Panc1 (cell line): ENCODE results near the gene SLC29A2. TPM values are rescaled to one million over a fixed set of nuclear protein-coding genes. Genes with fewer than 3 reads are reported as not detected.

ENCODE experiments used
- ATAC-seq: fragments of 200-7000 bp; cut with Tn5 transposase; 2 replicates; pipeline ENCODE4 v1.9.1; 2020; ENCODE audit warnings: mild to moderate bottlenecking, moderate library complexity
- BruUV-seq: library from RNA; stranded (reverse); fragments of 400-500 nt; replicated peaks from 2 replicates; lab custom pipeline; 2021; lab: Mats Ljungman, UMichigan
- CTCF ChIA-PET: fragments of 300-600 bp; sonication (Branson Sonifier 250); formaldehyde crosslinking; loops from one replicate; lab custom pipeline; 2022; ENCODE audit warnings: antibody characterized with exemption; lab: Charles Lee
- POLR2A ChIA-PET: fragments of 300-600 bp; sonication (Branson Sonifier 250); formaldehyde crosslinking; loops from one replicate; lab custom pipeline; 2022; ENCODE audit warnings: antibody characterized with exemption; lab: Charles Lee
- DNase-seq: peaks from one replicate; pipeline ENCODE4 v3.0.0-alpha.2; 2010; ENCODE audit warnings: low read depth, low spot score
- H3K27ac ChIP-seq: 2 replicates; pipeline ENCODE4 v1.5.1; 2011; ENCODE audit warnings: mild to moderate bottlenecking, low read length, inconsistent platforms
- H3K27me3 ChIP-seq: fragments of 200-500 bp; sonication (Bioruptor generic); 2 replicates; pipeline ENCODE4 v1.6.0; 2014; ENCODE audit warnings: low read length, inconsistent platforms; ENCODE audit not compliant: control insufficient read depth, insufficient read depth
- H3K36me3 ChIP-seq: fragments of 200-500 bp; sonication (Bioruptor generic); 2 replicates; pipeline ENCODE4 v1.5.1; 2014; ENCODE audit warnings: inconsistent platforms, mild to moderate bottlenecking, low read length, moderate library complexity; ENCODE audit not compliant: control insufficient read depth, insufficient read depth
- H3K4me1 ChIP-seq: 2 replicates; pipeline ENCODE4 v1.5.1; 2011; ENCODE audit warnings: inconsistent platforms, mild to moderate bottlenecking, low read length, moderate library complexity; ENCODE audit not compliant: control insufficient read depth, insufficient read depth
- H3K4me3 ChIP-seq, 2 experiments: 2 replicates each; pipeline ENCODE4 v1.5.1; 2011 to 2012; ENCODE audit warnings: low read depth in 2 of 2, low read length in 2 of 2, mild to moderate bottlenecking in 2 of 2, inconsistent platforms in 1 of 2, moderate library complexity in 1 of 2
- H3K9me3 ChIP-seq: fragments of 200-500 bp; sonication (Bioruptor generic); 2 replicates; pipeline ENCODE4 v1.5.1; 2014; ENCODE audit warnings: low read depth, mild to moderate bottlenecking, inconsistent platforms, low read length, moderate library complexity; ENCODE audit not compliant: control insufficient read depth, insufficient read depth
- POLR2AphosphoS5 ChIP-seq: IDR thresholded peaks from 2 replicates; pipeline ENCODE4 v1.6.1; 2012; ENCODE audit warnings: mild to moderate bottlenecking, low read depth, low read length, moderate library complexity
- SIN3A ChIP-seq: IDR thresholded peaks from 2 replicates; pipeline ENCODE4 v1.6.1; 2012; ENCODE audit warnings: low read depth, mild to moderate bottlenecking, low read length, moderate library complexity, borderline replicate concordance; ENCODE audit not compliant: insufficient read depth
- TCF7L2 ChIP-seq: IDR thresholded peaks from 2 replicates; pipeline ENCODE4 v1.6.1; 2011; ENCODE audit warnings: mild to moderate bottlenecking, low read depth, low read length, inconsistent platforms
- in situ Hi-C: cut with HindIII; loops from 2 replicates; pipeline ENCODE4 v1.10.0; 2016; ENCODE audit warnings: low sequenced_read_pairs, low pct_unique_long_range_greater_than_20kb
- intact Hi-C: fragments of 100-400 bp; cut with micrococcal nuclease; formaldehyde crosslinking; loops from one replicate; pipeline ENCODE4 v1.10.0; 2022; ENCODE audit not compliant: unreplicated experiment
- total RNA-seq: library from RNA; stranded (reverse); gene quantifications from one replicate; pipeline ENCODE4 v1.2.1, GENCODE V29; 2021; ENCODE audit not compliant: unreplicated experiment
- TF ChIP-seq, protein P1 (sequence below): fragments of 450-650 bp; IDR thresholded peaks from 2 replicates; pipeline ENCODE4 v1.5.1; 2017; ENCODE audit warnings: mild to moderate bottlenecking
- TF ChIP-seq, protein P2 (sequence below), 2 experiments: IDR thresholded peaks; 2 replicates each; pipeline ENCODE4 v1.6.1; 2011 to 2012; ENCODE audit warnings: low read depth in 2 of 2, control low read depth in 1 of 2, low read length in 1 of 2, mild to moderate bottlenecking in 1 of 2, moderate library complexity in 1 of 2; ENCODE audit not compliant: insufficient read depth in 1 of 2

The SLC29A2 gene
- total RNA-seq, 1 experiment from 2014 or later, result 28.3 TPM

DNA sequence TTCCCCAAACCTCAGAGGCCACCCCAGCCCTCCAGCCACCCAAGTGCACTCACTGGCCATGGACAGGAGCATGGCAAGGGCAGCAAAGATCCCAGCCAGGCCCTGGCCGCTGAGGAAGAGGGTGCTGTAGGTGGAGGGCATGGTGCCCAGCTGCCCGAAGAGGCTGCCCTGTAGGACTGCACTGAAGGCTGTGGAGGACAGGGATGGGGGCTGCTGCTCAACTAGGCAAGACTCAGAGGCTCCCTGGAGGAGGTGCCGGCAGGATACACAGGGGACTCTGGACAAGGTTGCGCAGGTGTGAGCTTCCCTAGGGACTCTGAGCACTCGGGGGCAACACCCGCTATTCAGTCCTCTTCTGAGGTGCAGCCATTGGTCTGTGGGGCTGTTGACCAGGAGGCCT is 3.1 kb downstream of the SLC29A2 start:
- DNase-seq (no peak), ATAC-seq (no peak)
- Histone ChIP-seq H3K36me3 (no peaks in the 10 kb centered on the region), H3K27ac (no peak overlapping the region), H3K4me1 (peaks cover 19% of the 10 kb centered on the region), H3K27me3 (no peaks in the 10 kb centered on the region), H3K9me3 (no peaks in the 10 kb centered on the region), H3K4me3 (no peak overlapping the region)
- CTCF ChIA-PET, result no interaction called here
- BruUV-seq, result no TSS peak
- in situ Hi-C loops (no loop called here), intact Hi-C loops (no loop called here)
- TF ChIP-seq SIN3A (no peak), TCF7L2 (no peak), POLR2AphosphoS5 (no peak)
- TF ChIP-seq, protein P1, sequence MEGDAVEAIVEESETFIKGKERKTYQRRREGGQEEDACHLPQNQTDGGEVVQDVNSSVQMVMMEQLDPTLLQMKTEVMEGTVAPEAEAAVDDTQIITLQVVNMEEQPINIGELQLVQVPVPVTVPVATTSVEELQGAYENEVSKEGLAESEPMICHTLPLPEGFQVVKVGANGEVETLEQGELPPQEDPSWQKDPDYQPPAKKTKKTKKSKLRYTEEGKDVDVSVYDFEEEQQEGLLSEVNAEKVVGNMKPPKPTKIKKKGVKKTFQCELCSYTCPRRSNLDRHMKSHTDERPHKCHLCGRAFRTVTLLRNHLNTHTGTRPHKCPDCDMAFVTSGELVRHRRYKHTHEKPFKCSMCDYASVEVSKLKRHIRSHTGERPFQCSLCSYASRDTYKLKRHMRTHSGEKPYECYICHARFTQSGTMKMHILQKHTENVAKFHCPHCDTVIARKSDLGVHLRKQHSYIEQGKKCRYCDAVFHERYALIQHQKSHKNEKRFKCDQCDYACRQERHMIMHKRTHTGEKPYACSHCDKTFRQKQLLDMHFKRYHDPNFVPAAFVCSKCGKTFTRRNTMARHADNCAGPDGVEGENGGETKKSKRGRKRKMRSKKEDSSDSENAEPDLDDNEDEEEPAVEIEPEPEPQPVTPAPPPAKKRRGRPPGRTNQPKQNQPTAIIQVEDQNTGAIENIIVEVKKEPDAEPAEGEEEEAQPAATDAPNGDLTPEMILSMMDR, result no peak
- TF ChIP-seq, protein P2, sequence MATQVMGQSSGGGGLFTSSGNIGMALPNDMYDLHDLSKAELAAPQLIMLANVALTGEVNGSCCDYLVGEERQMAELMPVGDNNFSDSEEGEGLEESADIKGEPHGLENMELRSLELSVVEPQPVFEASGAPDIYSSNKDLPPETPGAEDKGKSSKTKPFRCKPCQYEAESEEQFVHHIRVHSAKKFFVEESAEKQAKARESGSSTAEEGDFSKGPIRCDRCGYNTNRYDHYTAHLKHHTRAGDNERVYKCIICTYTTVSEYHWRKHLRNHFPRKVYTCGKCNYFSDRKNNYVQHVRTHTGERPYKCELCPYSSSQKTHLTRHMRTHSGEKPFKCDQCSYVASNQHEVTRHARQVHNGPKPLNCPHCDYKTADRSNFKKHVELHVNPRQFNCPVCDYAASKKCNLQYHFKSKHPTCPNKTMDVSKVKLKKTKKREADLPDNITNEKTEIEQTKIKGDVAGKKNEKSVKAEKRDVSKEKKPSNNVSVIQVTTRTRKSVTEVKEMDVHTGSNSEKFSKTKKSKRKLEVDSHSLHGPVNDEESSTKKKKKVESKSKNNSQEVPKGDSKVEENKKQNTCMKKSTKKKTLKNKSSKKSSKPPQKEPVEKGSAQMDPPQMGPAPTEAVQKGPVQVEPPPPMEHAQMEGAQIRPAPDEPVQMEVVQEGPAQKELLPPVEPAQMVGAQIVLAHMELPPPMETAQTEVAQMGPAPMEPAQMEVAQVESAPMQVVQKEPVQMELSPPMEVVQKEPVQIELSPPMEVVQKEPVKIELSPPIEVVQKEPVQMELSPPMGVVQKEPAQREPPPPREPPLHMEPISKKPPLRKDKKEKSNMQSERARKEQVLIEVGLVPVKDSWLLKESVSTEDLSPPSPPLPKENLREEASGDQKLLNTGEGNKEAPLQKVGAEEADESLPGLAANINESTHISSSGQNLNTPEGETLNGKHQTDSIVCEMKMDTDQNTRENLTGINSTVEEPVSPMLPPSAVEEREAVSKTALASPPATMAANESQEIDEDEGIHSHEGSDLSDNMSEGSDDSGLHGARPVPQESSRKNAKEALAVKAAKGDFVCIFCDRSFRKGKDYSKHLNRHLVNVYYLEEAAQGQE (IDR thresholded peaks at IDR 0.05; ENCODE audit: insufficient read depth in 1 of 2, low read depth in 2 of 2, low read length in 1 of 2), result no peak
- POLR2A ChIA-PET, result no interaction called here

DNA sequence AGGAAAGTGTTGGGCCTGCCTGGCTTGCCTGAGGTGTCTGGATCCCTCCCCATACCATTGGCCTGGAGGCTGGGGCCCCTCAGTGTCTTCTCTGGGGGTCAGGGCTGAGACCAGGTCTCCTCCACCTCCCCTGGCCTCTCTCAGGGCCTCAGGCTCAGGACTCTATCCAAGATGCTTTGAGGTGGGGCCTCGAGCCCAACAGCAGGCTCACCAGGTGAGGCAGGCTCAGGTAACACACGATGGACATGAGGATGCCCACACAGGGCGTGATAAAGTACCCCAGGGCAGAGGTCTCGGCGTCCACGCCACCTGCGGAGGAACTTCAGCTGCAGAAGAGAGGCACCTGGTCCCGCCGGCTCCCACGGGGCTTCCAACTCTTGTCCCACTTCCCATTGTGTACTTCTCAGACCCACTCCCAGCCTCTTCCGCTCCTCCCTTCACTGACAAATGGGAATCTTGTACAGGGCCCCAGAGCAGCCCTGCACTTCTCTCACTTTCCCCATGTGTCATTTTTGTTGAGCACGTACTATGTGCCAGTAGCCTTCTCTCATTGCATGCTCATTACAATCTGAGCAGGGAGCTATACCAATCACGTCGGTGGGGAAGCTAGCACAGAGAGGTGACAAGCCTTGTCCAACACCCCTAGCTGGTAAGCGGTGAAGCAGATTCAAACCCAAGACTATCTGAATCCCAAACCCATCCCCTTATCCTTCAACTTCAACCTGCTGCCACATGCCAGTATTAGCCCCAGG is 3.8 kb downstream of the SLC29A2 start:
- in situ Hi-C loops (no loop called here), intact Hi-C loops (no loop called here)
- peaks cover 15% of the 10 kb centered on the region for H3K4me1 ChIP-seq
- no peak overlapping the region for H3K4me3 ChIP-seq
- BruUV-seq, result TSS peak; percentile 15
- no peak for ATAC-seq
- no peaks in the 10 kb centered on the region for H3K9me3 ChIP-seq
- no peak for TF ChIP-seq SIN3A
- TF ChIP-seq POLR2AphosphoS5, result no peak
- no peak for TF ChIP-seq TCF7L2
- TF ChIP-seq, protein P2 (IDR thresholded peaks at IDR 0.05; ENCODE audit: insufficient read depth in 1 of 2, low read depth in 2 of 2, low read length in 1 of 2), result no peak
- TF ChIP-seq, protein P1, result no peak
- POLR2A ChIA-PET, result no interaction called here
- CTCF ChIA-PET, result no interaction called here
- H3K27ac ChIP-seq, result no peak overlapping the region
- DNase-seq, result no peak
- no peaks in the 10 kb centered on the region for H3K27me3 ChIP-seq
- H3K36me3 ChIP-seq, result no peaks in the 10 kb centered on the region
